HCT116 (cell line): Measurements from ENCODE around the gene COL5A3. TPM values are rescaled to one million over a fixed set of nuclear protein-coding genes. Genes with fewer than 3 reads are reported as not detected.

Experiments
- ATAC-seq: fragments of 200-7000 bp; cut with Tn5 transposase; 2 replicates; pipeline ENCODE4 v1.9.1; 2020; ENCODE audit warnings: mild to moderate bottlenecking, moderate library complexity
- BruUV-seq: library from RNA; stranded (reverse); fragments of 400-500 nt; replicated peaks from 2 replicates; lab custom pipeline; 2021; lab: Mats Ljungman, UMichigan
- CTCF ChIA-PET: fragments of 300-600 bp; sonication (Branson Sonifier 250); formaldehyde crosslinking; loops from one replicate; lab custom pipeline; 2021; ENCODE audit warnings: antibody characterized with exemption; lab: Charles Lee
- POLR2A ChIA-PET: fragments of 300-600, 350-600 bp; sonication (Branson Sonifier 250); formaldehyde crosslinking; loops from one replicate; lab custom pipeline; 2021; ENCODE audit warnings: antibody characterized with exemption; lab: Charles Lee
- RAD21 ChIA-PET, 2 experiments: fragments of 300-600 bp; sonication (Branson Sonifier 250); formaldehyde crosslinking; loops; one replicate each; lab custom pipeline; 2023; ENCODE audit warnings: low total read pairs in 2 of 2; ENCODE audit not compliant: uncharacterized antibody in 2 of 2, unreplicated experiment in 2 of 2, low non-redundant PET in 1 of 2; lab: Charles Lee
- DNase-seq: peaks from one replicate; pipeline ENCODE4 v3.0.0-alpha.2; 2010; ENCODE audit warnings: low read depth, low spot score
- H2AFZ ChIP-seq: fragments of 200-600 bp; shearing (Covaris generic), sonication (generic); 2 replicates; pipeline ENCODE4 v1.6.1; 2017; ENCODE audit warnings: low read depth, mixed run types, mixed read lengths, antibody characterized with exemption, low read length; ENCODE audit not compliant: poor library complexity, severe bottlenecking
- H3K27ac ChIP-seq: 2 replicates; pipeline ENCODE4 v1.5.1; 2012; ENCODE audit warnings: low read depth, low read length
- H3K27me3 ChIP-seq: fragments of 200-600 bp; sonication (generic); 2 replicates; pipeline ENCODE4 v1.6.1; 2016; ENCODE audit warnings: mixed run types, low read length, mixed read lengths; ENCODE audit not compliant: insufficient read depth
- H3K36me3 ChIP-seq, 2 experiments: fragments of 200-500 bp in 1 of 2; fragments of 200-600 bp in 1 of 2; sonication (Bioruptor generic) in 1 of 2; sonication (generic) in 1 of 2; 2 replicates each; pipeline versions ENCODE4 v1.5.1 to v1.6.1; 2014 to 2016; ENCODE audit warnings: low read length in 2 of 2, inconsistent platforms in 1 of 2, mixed read lengths in 1 of 2, mixed run types in 1 of 2; ENCODE audit not compliant: insufficient read depth in 2 of 2, control insufficient read depth in 1 of 2
- H3K4me1 ChIP-seq, 2 experiments: fragments of 200-600 bp in 1 of 2; sonication (generic) in 1 of 2; 2 replicates each; pipeline versions ENCODE4 v1.5.1 to v1.6.1; 2012 to 2017; ENCODE audit warnings: low read length in 2 of 2, inconsistent platforms in 1 of 2, mild to moderate bottlenecking in 1 of 2, mixed read lengths in 1 of 2, mixed run types in 1 of 2, moderate library complexity in 1 of 2; ENCODE audit not compliant: insufficient read depth in 2 of 2, control insufficient read depth in 1 of 2
- H3K4me2 ChIP-seq: fragments of 200-600 bp; sonication (generic); 2 replicates; pipeline ENCODE4 v1.6.1; 2017; ENCODE audit warnings: mixed run types, low read length, mixed read lengths
- H3K4me3 ChIP-seq, 2 experiments: fragments of 200-600 bp in 1 of 2; sonication (generic) in 1 of 2; replicated peaks in 1 of 2; 2 replicates each; pipeline ENCODE4 v1.5.1; 2011 to 2016; ENCODE audit warnings: low read length in 2 of 2, control low read depth in 1 of 2, low read depth in 1 of 2, mild to moderate bottlenecking in 1 of 2, mixed read lengths in 1 of 2, mixed run types in 1 of 2
- H3K79me2 ChIP-seq: fragments of 200-600 bp; sonication (generic); 2 replicates; pipeline ENCODE4 v1.6.1; 2017; ENCODE audit warnings: mild to moderate bottlenecking, mixed run types, low read length, moderate library complexity, mixed read lengths; ENCODE audit not compliant: insufficient read depth
- H3K9ac ChIP-seq: fragments of 200-600 bp; sonication (generic); 2 replicates; pipeline ENCODE4 v1.6.1; 2016; ENCODE audit warnings: low read length, mixed read lengths
- H3K9me2 ChIP-seq: fragments of 200-600 bp; sonication (generic), shearing (Covaris generic); 2 replicates; pipeline ENCODE4 v1.6.1; 2017; ENCODE audit warnings: mixed run types, mild to moderate bottlenecking, moderate library complexity; ENCODE audit not compliant: insufficient read depth
- H3K9me3 ChIP-seq, 2 experiments: fragments of 200-500 bp in 1 of 2; fragments of 200-600 bp in 1 of 2; sonication (Bioruptor generic) in 1 of 2; sonication (generic) in 1 of 2; 2 replicates each; pipeline ENCODE4 v1.6.1; 2014 to 2017; ENCODE audit warnings: low read length in 2 of 2, mixed read lengths in 2 of 2, inconsistent platforms in 1 of 2, low read depth in 1 of 2, mild to moderate bottlenecking in 1 of 2, mixed run types in 1 of 2, moderate library complexity in 1 of 2; ENCODE audit not compliant: control insufficient read depth in 1 of 2, insufficient read depth in 1 of 2
- H4K20me1 ChIP-seq: fragments of 200-600 bp; sonication (generic), shearing (Covaris generic); 2 replicates; pipeline ENCODE4 v1.6.1; 2017; ENCODE audit warnings: mixed run types, mild to moderate bottlenecking, moderate library complexity; ENCODE audit not compliant: insufficient read depth
- CEBPB ChIP-seq: IDR thresholded peaks from 2 replicates; pipeline ENCODE4 v1.6.1; 2012; ENCODE audit warnings: low read depth
- ELF1 ChIP-seq: IDR thresholded peaks from 2 replicates; pipeline ENCODE4 v1.6.1; 2012; ENCODE audit warnings: low read depth, borderline replicate concordance
- MAX ChIP-seq: IDR thresholded peaks from 2 replicates; pipeline ENCODE4 v1.6.1; 2012
- POLR2A ChIP-seq: IDR thresholded peaks from 2 replicates; pipeline ENCODE4 v1.7.0; 2011; ENCODE audit warnings: borderline replicate concordance; ENCODE audit not compliant: insufficient read depth, insufficient read length; ENCODE audit errors: extremely low read depth
- POLR2AphosphoS5 ChIP-seq: IDR thresholded peaks from 2 replicates; pipeline ENCODE4 v1.6.1; 2011; ENCODE audit warnings: mild to moderate bottlenecking, low read depth, low read length, moderate library complexity
- SIN3A ChIP-seq: IDR thresholded peaks from 2 replicates; pipeline ENCODE4 v1.6.1; 2012; ENCODE audit warnings: low read depth
- SP1 ChIP-seq: IDR thresholded peaks from 2 replicates; pipeline ENCODE4 v1.6.1; 2012; ENCODE audit warnings: low read depth
- YY1 ChIP-seq: IDR thresholded peaks from 2 replicates; pipeline ENCODE4 v1.6.1; 2011; ENCODE audit warnings: low read length, low read depth, moderate library complexity, mild to moderate bottlenecking; ENCODE audit not compliant: insufficient replicate concordance; ENCODE audit errors: extremely low read depth
- intact Hi-C: fragments of 100-400 bp; cut with micrococcal nuclease; formaldehyde crosslinking; loops from 2 replicates; pipeline ENCODE4 v1.10.0; 2022
- total RNA-seq: library from RNA; stranded (reverse); gene quantifications from one replicate; pipeline ENCODE4 v1.2.1, GENCODE V29; 2021; ENCODE audit not compliant: unreplicated experiment
- TF ChIP-seq, protein P1 (sequence below): IDR thresholded peaks from 2 replicates; pipeline ENCODE4 v1.6.1; 2012

The COL5A3 gene
- total RNA-seq, 1 experiment from 2014 or later = 0.15 TPM

- Histone ChIP-seq H3K9me3 (no peaks in the 10 kb centered on the region), H3K4me1 (peaks cover 0 to 23% of the 10 kb centered on the region in 2 experiments; a peak in 2 of 4 replicates), H3K79me2 (no peaks in the 10 kb centered on the region), H4K20me1 (no peaks in the 10 kb centered on the region), H3K4me3 (no peak overlapping the region), H3K27ac (no peak overlapping the region), H3K9me2 (no peaks in the 10 kb centered on the region), H3K27me3 (peaks cover 51% of the 10 kb centered on the region), H3K9ac (no peak overlapping the region), H2AFZ (no peak overlapping the region), H3K4me2 (no peak overlapping the region), H3K36me3 (no peaks in the 10 kb centered on the region)
- CTCF ChIA-PET = interaction anchor here (1.6 kb wide), 1 partner anchor 11 kb away, joined by 6 read pairs; no protein-coding TSS in a partner anchor
- intact Hi-C loops = no loop called here
- no TSS peak for BruUV-seq
- ATAC-seq (no peak), DNase-seq (no peak)
- TF ChIP-seq, protein P1, sequence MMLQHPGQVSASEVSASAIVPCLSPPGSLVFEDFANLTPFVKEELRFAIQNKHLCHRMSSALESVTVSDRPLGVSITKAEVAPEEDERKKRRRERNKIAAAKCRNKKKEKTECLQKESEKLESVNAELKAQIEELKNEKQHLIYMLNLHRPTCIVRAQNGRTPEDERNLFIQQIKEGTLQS = no peak
- TF ChIP-seq SIN3A = no peak
- RAD21 ChIA-PET = no interaction called here
- POLR2A ChIA-PET = no interaction called here
Measured at GRCh38 chr19:10010939-10011338, 635 bp upstream of the COL5A3 start.

DNA sequence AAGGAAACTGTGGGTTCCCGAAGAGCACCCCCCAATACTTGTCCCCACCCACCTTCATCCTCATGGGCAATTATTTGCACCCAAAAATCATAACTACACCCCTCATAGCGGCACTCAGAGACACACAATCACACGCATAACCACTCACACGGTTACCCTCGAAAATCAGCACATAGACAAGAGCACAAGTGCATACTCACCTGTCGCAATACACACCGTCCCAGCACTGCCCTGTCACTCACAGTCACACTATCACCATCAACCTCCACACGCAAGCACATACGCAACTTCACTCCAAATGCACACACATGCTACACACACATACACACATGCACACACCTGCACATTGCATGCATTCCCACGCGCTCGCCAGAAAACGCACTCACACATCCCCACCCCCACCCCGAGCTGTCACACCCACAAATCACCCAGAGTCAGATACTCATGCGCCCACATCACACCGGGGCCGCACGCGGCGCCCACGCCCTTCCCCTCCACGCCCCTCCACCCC, 535 bp downstream of the COL5A3 start:
- POLR2A ChIA-PET = no interaction called here
- Histone ChIP-seq H3K4me1 (peaks cover 0 to 23% of the 10 kb centered on the region in 2 experiments; a peak in 2 of 4 replicates), H4K20me1 (no peaks in the 10 kb centered on the region), H3K79me2 (no peaks in the 10 kb centered on the region), H3K27ac (no peak overlapping the region), H2AFZ (no peak overlapping the region), H3K4me2 (peak overlapping the region; percentile 62), H3K27me3 (peaks cover 51% of the 10 kb centered on the region), H3K9ac (no peak overlapping the region), H3K9me2 (no peaks in the 10 kb centered on the region), H3K4me3 (no peak overlapping the region; a peak in 1 of 4 replicates), H3K9me3 (no peaks in the 10 kb centered on the region), H3K36me3 (no peaks in the 10 kb centered on the region)
- intact Hi-C loops = no loop called here
- BruUV-seq = no TSS peak
- CTCF ChIA-PET = interaction anchor here (0.7 to 1.7 kb wide), 3 partner anchors 9 to 11 kb away, joined by 4 to 6 read pairs (median 5); no protein-coding TSS in a partner anchor
- ATAC-seq (peak; percentile 47), DNase-seq (no peak)
- RAD21 ChIA-PET = interaction anchor here in 1 of 2 experiments (0.6 kb wide), 1 partner anchor 1643 kb away, joined by 4 read pairs; no protein-coding TSS in a partner anchor
- TF ChIP-seq YY1 (no peak), ELF1 (no peak), POLR2A (no peak), POLR2AphosphoS5 (no peak), CEBPB (no peak), SP1 (no peak), MAX (no peak)
